ENCODE data around the gene BTD.

BTD gene

GRCh38 chr3:15673536-15673935 lies 72.0 kb downstream of the BTD start:
- ATAC-seq (ENCODE audit: insufficient read depth, low read depth), result no peak
- peaks cover 99% of the 10 kb centered on the region for H3K36me3 ChIP-seq (ENCODE audit: insufficient read depth, low read length)

GRCh38 chr3:15676259-15676658 lies 74.7 kb downstream of the BTD start:
- no peak for TF ChIP-seq EZH2 (IDR thresholded peaks at IDR 0.05; ENCODE audit: borderline replicate concordance, low read depth, low read length, severe bottlenecking)
- no peak for TF ChIP-seq CTCF (IDR thresholded peaks at IDR 0.05; ENCODE audit: borderline replicate concordance, extremely low read depth, low read length, poor library complexity, severe bottlenecking)
- H3K36me3 ChIP-seq (ENCODE audit: insufficient read depth, low read length), result peaks cover 99% of the 10 kb centered on the region
- no peak for DNase-seq

More at GRCh38 chr3:15673536-15673935, 72.0 kb downstream of the BTD start:
- Histone ChIP-seq H3K4me2 (ENCODE audit: insufficient read depth, low read length) (no peak overlapping the region), H3K27ac (ENCODE audit: low read length) (no peak overlapping the region), H3K27me3 (ENCODE audit: insufficient read depth, low read length, poor library complexity) (no peaks in the 10 kb centered on the region), H3K4me3 (ENCODE audit: low read depth in 1 of 2, low read length in 2 of 2) (no peak overlapping the region), H4K20me1 (ENCODE audit: insufficient read depth, low read length) (no peaks in the 10 kb centered on the region), H3K9me3 (ENCODE audit: insufficient read depth, low read length, severe bottlenecking) (no peaks in the 10 kb centered on the region), H2AFZ (ENCODE audit: low read depth, low read length) (no peak overlapping the region), H3K79me2 (ENCODE audit: insufficient read depth, low read length) (no peaks in the 10 kb centered on the region), H3K4me1 (ENCODE audit: insufficient read depth, low read length) (0 out of 2 replicates have a peak, but pooled peaks cover 5% of the 10 kb centered on the region), H3K9ac (ENCODE audit: low read depth, low read length) (no peak overlapping the region)
- TF ChIP-seq EZH2 (IDR thresholded peaks at IDR 0.05; ENCODE audit: borderline replicate concordance, low read depth, low read length, severe bottlenecking) (no peak), CTCF (IDR thresholded peaks at IDR 0.05; ENCODE audit: borderline replicate concordance, extremely low read depth, low read length, poor library complexity, severe bottlenecking) (no peak)
- no peak for DNase-seq

GRCh38 chr3:15679306-15679705 lies 77.8 kb downstream of the BTD start:
- Histone ChIP-seq H3K4me1 (ENCODE audit: insufficient read depth, low read length) (no peaks in the 10 kb centered on the region), H3K9me3 (ENCODE audit: insufficient read depth, low read length, severe bottlenecking) (no peaks in the 10 kb centered on the region), H4K20me1 (ENCODE audit: insufficient read depth, low read length) (no peaks in the 10 kb centered on the region), H3K9ac (ENCODE audit: low read depth, low read length) (no peak overlapping the region), H3K4me2 (ENCODE audit: insufficient read depth, low read length) (no peak overlapping the region), H3K36me3 (ENCODE audit: insufficient read depth, low read length) (peaks cover 99% of the 10 kb centered on the region), H3K27me3 (ENCODE audit: insufficient read depth, low read length, poor library complexity) (no peaks in the 10 kb centered on the region), H3K27ac (ENCODE audit: low read length) (no peak overlapping the region), H2AFZ (ENCODE audit: low read depth, low read length) (no peak overlapping the region), H3K4me3 (ENCODE audit: low read depth in 1 of 2, low read length in 2 of 2) (no peak overlapping the region), H3K79me2 (ENCODE audit: insufficient read depth, low read length) (no peaks in the 10 kb centered on the region)
- DNase-seq (no peak), ATAC-seq (ENCODE audit: insufficient read depth, low read depth) (no peak)
- TF ChIP-seq EZH2 (IDR thresholded peaks at IDR 0.05; ENCODE audit: borderline replicate concordance, low read depth, low read length, severe bottlenecking) (no peak), CTCF (IDR thresholded peaks at IDR 0.05; ENCODE audit: borderline replicate concordance, extremely low read depth, low read length, poor library complexity, severe bottlenecking) (no peak)

More at GRCh38 chr3:15676259-15676658, 74.7 kb downstream of the BTD start:
- Histone ChIP-seq H3K27me3 (ENCODE audit: insufficient read depth, low read length, poor library complexity) (no peaks in the 10 kb centered on the region), H2AFZ (ENCODE audit: low read depth, low read length) (no peak overlapping the region), H3K79me2 (ENCODE audit: insufficient read depth, low read length) (no peaks in the 10 kb centered on the region), H3K4me1 (ENCODE audit: insufficient read depth, low read length) (no peaks in the 10 kb centered on the region), H3K4me2 (ENCODE audit: insufficient read depth, low read length) (no peak overlapping the region), H3K9ac (ENCODE audit: low read depth, low read length) (no peak overlapping the region), H3K27ac (ENCODE audit: low read length) (no peak overlapping the region), H3K9me3 (ENCODE audit: insufficient read depth, low read length, severe bottlenecking) (no peaks in the 10 kb centered on the region), H4K20me1 (ENCODE audit: insufficient read depth, low read length) (no peaks in the 10 kb centered on the region), H3K4me3 (ENCODE audit: low read depth in 1 of 2, low read length in 2 of 2) (no peak overlapping the region)
- ATAC-seq (ENCODE audit: insufficient read depth, low read depth), result no peak

GRCh38 chr3:15681668-15682067 lies 80.1 kb downstream of the BTD start:
- H3K4me2 ChIP-seq (ENCODE audit: insufficient read depth, low read length), result no peak overlapping the region
- no peak overlapping the region for H3K27ac ChIP-seq (ENCODE audit: low read length)
- ATAC-seq (ENCODE audit: insufficient read depth, low read depth) (no peak), DNase-seq (no peak)
- H2AFZ ChIP-seq (ENCODE audit: low read depth, low read length), result no peak overlapping the region
- no peak overlapping the region for H3K9ac ChIP-seq (ENCODE audit: low read depth, low read length)
- no peaks in the 10 kb centered on the region for H3K9me3 ChIP-seq (ENCODE audit: insufficient read depth, low read length, severe bottlenecking)
- H3K36me3 ChIP-seq (ENCODE audit: insufficient read depth, low read length), result peaks cover 99% of the 10 kb centered on the region
- no peak for TF ChIP-seq CTCF (IDR thresholded peaks at IDR 0.05; ENCODE audit: borderline replicate concordance, extremely low read depth, low read length, poor library complexity, severe bottlenecking)
- TF ChIP-seq EZH2 (IDR thresholded peaks at IDR 0.05; ENCODE audit: borderline replicate concordance, low read depth, low read length, severe bottlenecking), result no peak
- H3K27me3 ChIP-seq (ENCODE audit: insufficient read depth, low read length, poor library complexity), result no peaks in the 10 kb centered on the region
- H3K79me2 ChIP-seq (ENCODE audit: insufficient read depth, low read length), result no peaks in the 10 kb centered on the region
- H3K4me1 ChIP-seq (ENCODE audit: insufficient read depth, low read length), result no peaks in the 10 kb centered on the region
- no peaks in the 10 kb centered on the region for H4K20me1 ChIP-seq (ENCODE audit: insufficient read depth, low read length)
- no peak overlapping the region for H3K4me3 ChIP-seq (ENCODE audit: low read depth in 1 of 2, low read length in 2 of 2)

Data from DND-41 (cell line).